IMR-90 (cell line): Measurements from ENCODE around the gene PRDM13. TPM values are rescaled to one million over a fixed set of nuclear protein-coding genes. Genes with fewer than 3 reads are reported as not detected.

Source experiments
- ATAC-seq: fragments of 200-7000 bp; cut with Tn5 transposase; 2 replicates; pipeline ENCODE4 v1.9.1; 2020; ENCODE audit warnings: low read depth, mild to moderate bottlenecking, moderate library complexity
- BruUV-seq: library from RNA; stranded (reverse); fragments of 400-500 nt; replicated peaks from 2 replicates; lab custom pipeline; 2021; lab: Mats Ljungman, UMichigan
- CTCF ChIA-PET: fragments of 300-600 bp; formaldehyde crosslinking; extraction: SDS; loops from one replicate; lab custom pipeline; 2021; ENCODE audit warnings: antibody characterized with exemption; lab: Yijun Ruan, JAX
- POLR2A ChIA-PET: fragments of 300-600 bp; sonication (Branson Sonifier 250); formaldehyde crosslinking; loops from one replicate; lab custom pipeline; 2022; ENCODE audit warnings: antibody characterized with exemption; ENCODE audit not compliant: unreplicated experiment; lab: Charles Lee
- DNase-seq: peaks from one replicate; pipeline ENCODE4 v3.0.0; 2013
- H2AFZ ChIP-seq: replicated peaks from 2 replicates; pipeline ENCODE3; 2013; ENCODE audit warnings: low read length, mild to moderate bottlenecking; ENCODE audit not compliant: poor library complexity
- H2AK5ac ChIP-seq: 2 replicates; pipeline ENCODE4 v1.6.1; 2013; ENCODE audit warnings: low read depth, low read length, inconsistent platforms
- H2AK9ac ChIP-seq: replicated peaks from 2 replicates; pipeline ENCODE3; 2013; ENCODE audit warnings: mild to moderate bottlenecking, low read depth, low read length, moderate library complexity; ENCODE audit not compliant: poor library complexity
- H2BK120ac ChIP-seq: 2 replicates; pipeline ENCODE4 v1.6.1; 2013; ENCODE audit warnings: low read depth, low read length, inconsistent platforms
- H2BK15ac ChIP-seq: 3 replicates; pipeline ENCODE4 v1.6.1; 2013; ENCODE audit warnings: low read depth, low read length, inconsistent platforms
- H2BK20ac ChIP-seq: 2 replicates; pipeline ENCODE4 v1.6.1; 2013; ENCODE audit warnings: low read depth, mild to moderate bottlenecking, inconsistent platforms, low read length, moderate library complexity
- H2BK5ac ChIP-seq: 2 replicates; pipeline ENCODE4 v1.6.1; 2013; ENCODE audit warnings: mild to moderate bottlenecking, low read depth, low read length, inconsistent platforms; ENCODE audit not compliant: poor library complexity, severe bottlenecking
- H3K14ac ChIP-seq: replicated peaks from 2 replicates; pipeline ENCODE4 v1.6.1; 2013; ENCODE audit warnings: low read depth, low read length, inconsistent platforms
- H3K18ac ChIP-seq: 2 replicates; pipeline ENCODE4 v1.6.1; 2013; ENCODE audit warnings: low read depth, low read length, control low read depth
- H3K23ac ChIP-seq: 2 replicates; pipeline ENCODE4 v1.6.1; 2013; ENCODE audit warnings: low read depth, low read length, inconsistent platforms
- H3K27ac ChIP-seq: 2 replicates; pipeline ENCODE4 v1.5.1; 2013; ENCODE audit warnings: mild to moderate bottlenecking, control low read depth, low read length; ENCODE audit not compliant: insufficient read depth
- H3K27me3 ChIP-seq: 2 replicates; pipeline ENCODE4 v1.6.1; 2013; ENCODE audit warnings: low read length; ENCODE audit not compliant: control insufficient read depth, insufficient read depth
- H3K36me3 ChIP-seq: 2 replicates; pipeline ENCODE4 v1.6.1; 2013; ENCODE audit warnings: low read length, mixed read lengths; ENCODE audit not compliant: control insufficient read depth, insufficient read depth
- H3K4ac ChIP-seq: 2 replicates; pipeline ENCODE4 v1.6.1; 2013; ENCODE audit warnings: low read depth, low read length, inconsistent platforms
- H3K4me1 ChIP-seq: 2 replicates; pipeline ENCODE4 v1.6.1; 2013; ENCODE audit warnings: low read length, mixed read lengths; ENCODE audit not compliant: control insufficient read depth, insufficient read depth
- H3K4me2 ChIP-seq: 2 replicates; pipeline ENCODE4 v1.6.1; 2013; ENCODE audit warnings: low read depth, mild to moderate bottlenecking, control low read depth, low read length, moderate library complexity
- H3K4me3 ChIP-seq: 2 replicates; pipeline ENCODE4 v1.5.1; 2013; ENCODE audit warnings: low read depth, mild to moderate bottlenecking, control low read depth, low read length, moderate library complexity; ENCODE audit not compliant: insufficient read depth
- H3K56ac ChIP-seq: 2 replicates; pipeline ENCODE4 v1.6.1; 2013; ENCODE audit warnings: low read length, inconsistent platforms; ENCODE audit not compliant: insufficient read depth; ENCODE audit errors: extremely low read depth
- H3K79me1 ChIP-seq, 2 experiments: 2 replicates each; pipeline ENCODE4 v1.6.1; 2013; ENCODE audit warnings: low read length in 2 of 2, inconsistent platforms in 1 of 2, low read depth in 1 of 2
- H3K9ac ChIP-seq: 2 replicates; pipeline ENCODE4 v1.6.1; 2013; ENCODE audit warnings: low read depth, low read length, control low read depth
- H3K9me1 ChIP-seq: 2 replicates; pipeline ENCODE4 v1.6.1; 2013; ENCODE audit warnings: low read length, inconsistent platforms; ENCODE audit not compliant: insufficient read depth
- H3K9me3 ChIP-seq: 2 replicates; pipeline ENCODE4 v1.6.1; 2013; ENCODE audit warnings: low read length; ENCODE audit not compliant: control insufficient read depth, insufficient read depth
- H4K20me1 ChIP-seq: 2 replicates; pipeline ENCODE4 v1.6.1; 2013; ENCODE audit warnings: low read length, inconsistent platforms; ENCODE audit not compliant: insufficient read depth
- H4K5ac ChIP-seq: 2 replicates; pipeline ENCODE4 v1.6.1; 2013; ENCODE audit warnings: mild to moderate bottlenecking, low read depth, low read length, control low read depth
- H4K8ac ChIP-seq, 2 experiments: 2 replicates each; pipeline ENCODE4 v1.6.1; 2013; ENCODE audit warnings: low read depth in 2 of 2, low read length in 2 of 2, control low read depth in 1 of 2, inconsistent platforms in 1 of 2
- H4K91ac ChIP-seq: 2 replicates; pipeline ENCODE4 v1.6.1; 2013; ENCODE audit warnings: low read depth, low read length, inconsistent platforms; ENCODE audit not compliant: insufficient read depth
- CEBPB ChIP-seq: IDR thresholded peaks from 2 replicates; pipeline ENCODE4 v1.6.1; 2012; ENCODE audit warnings: low read depth, low read length, improper control_type of control experiment
- ELK1 ChIP-seq: fragments of 150-350 bp; IDR thresholded peaks from 2 replicates; pipeline ENCODE4 v1.6.1; 2016; ENCODE audit warnings: low read depth, mild to moderate bottlenecking, low read length, moderate library complexity, borderline replicate concordance
- MAFK ChIP-seq: IDR thresholded peaks from 2 replicates; pipeline ENCODE4 v1.6.1; 2012; ENCODE audit warnings: low read depth, low read length, improper control_type of control experiment
- MXI1 ChIP-seq: IDR thresholded peaks from 2 replicates; pipeline ENCODE4 v1.6.1; 2012; ENCODE audit warnings: low read depth, mild to moderate bottlenecking, low read length, moderate library complexity, borderline replicate concordance
- RAD21 ChIP-seq: IDR thresholded peaks from 2 replicates; pipeline ENCODE4 v1.6.1; 2012; ENCODE audit warnings: low read length, improper control_type of control experiment
- SMC3 ChIP-seq: fragments of 150-350 bp; IDR thresholded peaks from 2 replicates; pipeline ENCODE4 v1.6.1; 2016; ENCODE audit warnings: low read depth, mild to moderate bottlenecking, antibody characterized with exemption, low read length, moderate library complexity
- WGBS, 2 experiments: methylation state at CpG; one replicate each; pipeline versions ENCODE4 v1.1.5 to v1.1.7; 2013; ENCODE audit warnings: missing lambda C conversion rate in 2 of 2; ENCODE audit not compliant: insufficient read length in 1 of 2; ENCODE audit errors: extremely low coverage in 2 of 2; 5-methylcytosine and 5-hydroxymethylcytosine counted together
- dilution Hi-C: fragments of 300-500 bp; cut with HindIII; formaldehyde crosslinking; loops from one replicate; pipeline ENCODE4 v1.14.3; 2018; ENCODE audit warnings: low sequenced_read_pairs; ENCODE audit not compliant: unreplicated experiment
- in situ Hi-C: fragments of 300-500 bp; cut with MboI; formaldehyde crosslinking; loops from 3 replicates; pipeline ENCODE4 v1.14.3; 2019; ENCODE audit warnings: low sequenced_read_pairs, inconsistent platforms, mixed read lengths
- intact Hi-C: fragments of 100-400 bp; cut with micrococcal nuclease; formaldehyde crosslinking; loops from 2 replicates; pipeline ENCODE4 v1.10.0; 2022
- microRNA-seq, 2 experiments: library from miRNA; stranded (forward) in 1 of 2; unstranded in 1 of 2; fragments of 10-50 nt in 1 of 2; fragments of <30 nt in 1 of 2; gene quantifications in 1 of 2; microRNA quantifications in 1 of 2; one replicate each; pipeline versions ENCODE3 to v1.1.0; 2013 to 2020; ENCODE audit not compliant: insufficient read depth in 1 of 2, insufficient read length in 1 of 2, unreplicated experiment in 1 of 2
- polyA plus RNA-seq, 3 experiments: library from polyadenylated mRNA; depleted of rRNA; stranded (reverse); fragments of >200 nt; gene quantifications; 2 replicates each; pipeline ENCODE4 v1.2.3, GENCODE V29; 2012; ENCODE audit warnings: low replicate concordance in 1 of 3
- small RNA-seq, 5 experiments: library from RNA; depleted of rRNA; stranded (forward); fragments of <200 nt; gene quantifications; one replicate each; pipeline ENCODE3, GENCODE V24; 2012
- total RNA-seq: library from RNA; depleted of rRNA; stranded (reverse); fragments of >200 nt; gene quantifications from 2 replicates; pipeline ENCODE4 v1.2.3, GENCODE V29; 2012; rRNA removed

The PRDM13 gene
- total and polyA plus RNA-seq, 2 of the 4 experiments (the other 2 are of a cell fraction) = not detected

- no peaks in the 10 kb centered on the region for H3K79me1 ChIP-seq
- ATAC-seq (no peak), DNase-seq (no peak)
- H4K20me1 ChIP-seq = no peaks in the 10 kb centered on the region
- no peak overlapping the region for H3K56ac ChIP-seq
- H2BK5ac ChIP-seq = no peak overlapping the region
- H2AK5ac ChIP-seq = no peak overlapping the region
- no peak overlapping the region for H2BK20ac ChIP-seq
- intact Hi-C loops (no loop called here), in situ Hi-C loops (no loop called here), dilution Hi-C loops (no loop called here)
- WGBS, 2 experiments = no CpG with 5 or more reads among the region's 1 CpG
- H3K23ac ChIP-seq = no peak overlapping the region
- no peak overlapping the region for H2BK15ac ChIP-seq
- H2AFZ ChIP-seq = no peak overlapping the region
- H3K4me1 ChIP-seq = no peaks in the 10 kb centered on the region
- H3K14ac ChIP-seq = no peak overlapping the region
- no peaks in the 10 kb centered on the region for H3K27me3 ChIP-seq
- no peaks in the 10 kb centered on the region for H3K9me1 ChIP-seq
- H3K9ac ChIP-seq = no peak overlapping the region
- H4K8ac ChIP-seq = no peak overlapping the region
- ChIA-PET CTCF (no interaction called here), POLR2A (no interaction called here)
- H3K4ac ChIP-seq = no peak overlapping the region
- H3K4me2 ChIP-seq = no peak overlapping the region
- TF ChIP-seq ELK1 (no peak), MAFK (no peak), CEBPB (no peak), MXI1 (no peak), SMC3 (no peak), RAD21 (no peak)
- H3K27ac ChIP-seq = no peak overlapping the region
- H4K5ac ChIP-seq = no peak overlapping the region
- no peaks in the 10 kb centered on the region for H3K36me3 ChIP-seq
- no peak overlapping the region for H2BK120ac ChIP-seq
- H4K91ac ChIP-seq = no peak overlapping the region
- no peak overlapping the region for H3K18ac ChIP-seq
- no peak overlapping the region for H3K4me3 ChIP-seq
- no peak overlapping the region for H2AK9ac ChIP-seq
- BruUV-seq = no TSS peak
- H3K9me3 ChIP-seq = no peaks in the 10 kb centered on the region
Observed at GRCh38 chr6:99662616-99663015, 56.0 kb downstream of the PRDM13 start.

Small RNAs within 50 kb of the gene (microRNA-seq; reads per million reads assigned to microRNA genes)
- not detected for gene RF00019 (ENCODE audit: insufficient read depth, insufficient read length)

Small RNAs within 50 kb of the gene (small RNA-seq; reads per million reads assigned to genes)
- 0 reads per million in 5 experiments for gene RF00019

Other genes with a start within 250 kb of the PRDM13 start
- gene COQ3, start 212.6 kb upstream of the PRDM13 start, total RNA-seq = 8.2 and 9.2 TPM in 2 replicates
- 7.1 and 8.9 TPM in 2 replicates for gene COQ3, start 212.6 kb upstream of the PRDM13 start, polyA plus RNA-seq (2012; rRNA removed)
- 46.2 and 65.0 TPM in 2 replicates for gene PNISR, start 181.5 kb upstream of the PRDM13 start, total RNA-seq
- 31.3 and 44.5 TPM in 2 replicates for gene PNISR, start 181.5 kb upstream of the PRDM13 start, polyA plus RNA-seq (2012; rRNA removed)
- gene USP45, start 91.4 kb upstream of the PRDM13 start, total RNA-seq = 15.3 and 24.2 TPM in 2 replicates
- 6.1 and 6.6 TPM in 2 replicates for gene USP45, start 91.4 kb upstream of the PRDM13 start, polyA plus RNA-seq (2012; rRNA removed)
- 95.7 and 127 TPM in 2 replicates for gene CCNC, start 38.2 kb upstream of the PRDM13 start, total RNA-seq
- 19.8 and 30.1 TPM in 2 replicates for gene CCNC, start 38.2 kb upstream of the PRDM13 start, polyA plus RNA-seq (2012; rRNA removed)